Measurements from ENCODE around the gene RCSD1.

Gene RCSD1

DNA sequence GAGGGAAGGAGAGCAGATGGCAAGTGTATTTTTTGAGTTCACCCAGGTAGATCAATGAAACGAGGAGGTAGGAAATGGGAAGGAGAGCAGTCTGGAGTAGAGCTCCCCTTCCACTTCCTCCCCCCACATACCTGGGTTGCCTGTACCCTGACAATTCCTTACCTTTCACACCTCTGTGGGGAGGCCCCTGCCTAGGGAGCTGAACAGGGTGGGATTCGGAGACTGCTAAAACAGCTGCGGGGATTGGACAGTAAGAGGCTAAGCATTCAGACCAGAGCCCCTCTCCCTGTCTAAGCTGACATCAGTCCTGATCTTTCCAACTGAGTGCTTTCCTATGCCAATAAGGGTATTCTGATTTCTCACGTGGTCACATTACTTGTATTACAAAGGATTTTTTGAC, 14.5 kb downstream of the RCSD1 start:
- no peak for DNase-seq

DNA sequence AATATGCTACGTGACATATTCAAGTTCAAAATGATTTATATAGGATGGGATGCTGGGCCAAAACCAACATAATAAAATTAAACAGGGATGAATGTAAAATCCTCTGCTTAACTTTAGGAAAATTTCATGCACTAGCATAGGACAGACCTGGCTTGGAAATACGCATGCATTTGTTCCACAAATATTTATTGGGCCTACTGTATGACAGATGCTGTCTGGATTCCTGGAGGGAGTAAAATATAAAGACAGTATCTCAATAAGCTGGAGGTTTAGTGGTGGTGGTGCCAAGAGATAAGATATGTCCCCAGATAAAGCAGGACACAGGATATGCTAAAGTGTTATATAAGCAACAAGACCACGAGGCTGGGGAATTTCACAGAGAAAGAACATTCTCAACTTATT, 15.1 kb downstream of the RCSD1 start:
- no peak for DNase-seq

GRCh38 chr1:167645625-167646414, 15.8 kb downstream of the RCSD1 start:
- no peak for DNase-seq

DNA sequence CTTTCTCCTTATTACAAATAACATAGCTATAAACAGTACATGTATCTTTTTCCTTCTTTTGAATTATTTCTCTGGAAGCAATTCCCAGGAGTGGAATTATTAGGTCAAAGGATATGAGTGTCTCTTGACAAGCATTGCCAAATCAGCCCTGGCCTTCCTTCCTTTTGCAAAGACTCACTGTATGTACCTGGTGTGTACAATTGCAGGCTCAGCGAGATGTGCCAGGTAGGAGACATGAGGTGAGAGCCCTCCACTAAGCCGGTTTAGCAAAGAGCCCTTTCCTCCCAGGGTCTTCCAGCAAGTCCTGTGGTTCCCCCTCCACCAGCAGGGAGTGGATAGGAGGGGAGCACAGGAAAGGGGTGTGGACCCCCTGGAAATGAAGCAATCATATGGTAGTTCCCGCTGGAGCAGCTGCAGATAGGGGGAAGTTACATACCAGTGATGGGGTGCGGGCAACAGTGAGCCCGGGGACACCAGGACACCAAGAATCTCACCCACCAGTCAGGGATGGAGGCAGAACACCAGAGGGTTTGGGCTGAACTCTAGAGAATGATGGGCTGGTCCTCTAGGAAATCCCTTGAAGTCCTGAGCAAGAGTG, 18.3 kb downstream of the RCSD1 start:
- no peak for DNase-seq

- no peak for DNase-seq
These were observed 19.1 kb downstream of the RCSD1 start for GRCh38 chr1:167648978-167649744.

- no peak for DNase-seq
These were observed 20.5 kb downstream of the RCSD1 start for GRCh38 chr1:167650269-167651160.

- no peak for DNase-seq
These were observed 21.2 kb downstream of the RCSD1 start for GRCh38 chr1:167651161-167651693.

GRCh38 chr1:167654975-167655575, 25.0 kb downstream of the RCSD1 start:
- DNase-seq: no peak

GRCh38 chr1:167656657-167657056, 26.6 kb downstream of the RCSD1 start:
- no peak for DNase-seq

DNA sequence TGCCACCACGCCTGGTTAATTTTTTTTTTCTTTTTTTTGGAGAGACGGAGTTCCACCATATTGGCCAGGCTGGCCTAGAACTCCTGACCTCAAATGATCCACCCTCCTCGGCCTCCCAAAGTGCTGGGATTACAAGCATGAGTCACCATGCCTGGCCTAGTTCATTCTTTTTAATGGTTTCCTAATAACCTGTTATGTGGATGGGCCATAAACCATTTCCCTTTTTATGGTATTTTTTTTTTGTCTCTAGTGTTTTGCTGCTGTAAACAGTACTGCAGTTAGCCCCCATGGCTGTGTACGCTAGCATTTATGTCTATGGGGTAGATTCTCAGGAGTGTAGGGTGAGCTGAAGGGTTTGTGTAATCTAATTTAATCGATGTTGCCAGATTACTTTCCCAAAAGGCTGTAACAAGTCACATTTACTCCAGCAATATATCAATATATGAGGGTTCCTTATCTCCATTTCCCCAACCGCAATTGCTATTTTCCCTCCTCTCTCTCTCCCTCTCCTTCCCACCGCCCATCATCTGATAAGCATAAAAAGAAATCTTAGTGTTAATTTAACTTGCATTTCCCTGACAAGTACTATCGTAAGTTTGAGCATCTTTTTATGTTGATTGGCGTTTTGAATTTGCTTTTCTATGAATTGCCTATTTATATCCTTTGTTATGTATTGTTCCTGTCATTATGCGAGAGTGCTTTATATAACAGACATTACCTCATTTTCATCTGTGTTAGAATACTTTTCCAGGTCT, 28.7 kb downstream of the RCSD1 start:
- no peak for DNase-seq

GRCh38 chr1:167659450-167659849, 29.4 kb downstream of the RCSD1 start:
- DNase-seq: no peak

DNA sequence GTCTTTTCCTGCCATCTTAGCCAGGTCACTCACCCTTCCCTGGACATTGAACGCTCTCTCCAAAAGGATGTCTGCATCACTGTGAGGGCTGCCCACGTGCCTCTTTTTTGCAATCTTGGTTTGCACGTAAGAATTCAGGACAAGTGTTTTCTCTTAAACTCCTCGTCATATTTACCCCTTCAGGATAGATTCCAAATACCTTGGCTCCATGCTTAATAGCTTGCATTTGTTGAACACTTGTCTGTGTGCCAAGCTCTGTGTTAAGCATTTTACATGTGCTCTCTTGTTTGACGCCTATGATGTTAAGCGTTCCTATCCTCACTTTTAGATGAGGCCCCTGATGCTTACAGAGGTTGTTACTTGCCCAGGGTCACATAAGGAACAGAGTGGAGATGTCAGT, 29.8 kb downstream of the RCSD1 start:
- no peak for DNase-seq

DNA sequence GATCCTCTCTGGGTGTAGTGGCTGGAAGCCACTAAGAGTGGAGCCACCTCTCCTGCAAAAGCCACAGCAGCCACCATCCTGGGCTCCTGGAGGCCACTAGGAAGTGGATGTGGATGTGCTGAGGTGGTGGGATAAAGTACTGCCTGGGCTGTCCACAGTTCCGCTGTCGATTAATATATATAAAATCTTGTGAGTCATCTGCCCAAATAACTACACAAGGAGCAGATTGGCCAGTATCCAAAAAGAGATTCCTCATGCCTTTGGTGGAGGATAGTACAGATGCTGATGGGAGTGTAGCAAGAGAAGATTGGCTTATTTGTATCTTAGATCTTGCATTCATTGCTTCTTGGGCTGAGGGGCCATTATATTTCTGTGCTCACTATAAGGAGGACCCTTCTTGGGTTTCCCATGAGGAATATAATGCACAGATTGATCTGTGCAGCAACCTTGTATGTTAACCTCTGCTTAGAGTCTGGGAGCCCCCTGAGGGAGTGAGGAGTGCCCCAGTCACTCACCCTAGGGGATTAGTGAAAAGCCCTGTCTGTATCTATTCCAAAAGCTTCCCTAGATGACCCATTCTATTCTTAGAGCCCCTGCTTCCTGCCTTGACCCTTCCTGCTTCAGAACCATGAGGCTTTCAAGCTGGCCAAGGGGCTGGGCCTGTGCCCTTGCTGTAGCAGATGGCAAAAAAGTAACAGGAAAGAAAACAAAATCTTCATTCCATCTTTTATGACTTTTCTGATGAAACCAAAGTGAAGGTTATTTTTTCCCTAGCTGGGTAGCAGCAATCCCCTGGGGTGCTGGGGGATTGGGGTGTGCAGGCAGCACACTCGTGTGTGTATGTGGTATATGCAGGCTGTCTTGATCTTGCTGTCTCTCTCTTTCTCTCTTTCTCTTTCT, 31.7 kb downstream of the RCSD1 start:
- DNase-seq: no peak

- no peak for DNase-seq
These were observed 33.2 kb downstream of the RCSD1 start for GRCh38 chr1:167663002-167663772.

DNA sequence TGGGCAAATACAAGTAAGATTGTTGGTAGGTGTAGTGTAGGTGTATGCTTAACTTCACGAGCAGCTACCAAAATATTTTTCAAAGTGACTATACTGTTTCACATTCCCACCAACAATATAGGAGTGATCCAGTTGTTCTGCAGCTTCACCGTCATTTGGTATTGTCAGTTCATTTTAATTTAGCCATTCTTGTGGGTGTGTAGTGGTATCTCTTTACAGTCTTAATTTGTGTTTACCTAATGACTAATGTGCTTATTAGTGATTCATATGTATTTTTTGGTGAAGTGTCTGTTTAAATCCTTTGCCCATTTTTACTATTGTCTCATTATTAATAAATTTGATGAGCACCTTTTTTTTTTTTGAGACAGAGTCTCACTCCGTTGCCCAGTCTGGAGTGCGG, 35.4 kb downstream of the RCSD1 start:
- DNase-seq: no peak

GRCh38 chr1:167666416-167666815, 36.4 kb downstream of the RCSD1 start:
- no peak for DNase-seq

- no peak for DNase-seq
These were observed 37.5 kb downstream of the RCSD1 start for GRCh38 chr1:167667536-167667935.

GRCh38 chr1:167668108-167668507, 38.1 kb downstream of the RCSD1 start:
- no peak for DNase-seq

Data from retina (tissue), 1 donor.